Pancreas (tissue), 10 donors: ENCODE data around the gene PMEPA1. TPM values are rescaled to one million over a fixed set of nuclear protein-coding genes. Genes with fewer than 3 reads are reported as not detected.

ENCODE experiments used
- ATAC-seq, 4 donors: fragments of 200-7000 bp; cut with Tn5 transposase; one replicate each; pipeline versions ENCODE4 v1.8.0 to v1.9.1; 2020; ENCODE audit warnings: mild to moderate bottlenecking in 4 of 4, moderate library complexity in 4 of 4
- DNase-seq, 6 donors: peaks; one replicate each; pipeline ENCODE4 v3.0.0-alpha.2; 2020
- FAIRE-seq: peaks from 2 replicates; lab custom pipeline; 2012; peaks lifted over from hg19 to GRCh38; lab: Jason Lieb, UNC
- H3K27ac ChIP-seq, 4 donors: fragments of 200-600 bp; sonication (generic); 1 replicate in 3 of 4; 2 replicates in 1 of 4; pipeline versions ENCODE4 v1.5.0 to v1.8.0; 2020
- H3K27me3 ChIP-seq, 4 donors: fragments of 200-600 bp; one replicate each; pipeline ENCODE4 v1.8.0; 2021
- H3K36me3 ChIP-seq, 3 donors: fragments of 200-600 bp; sonication (generic) in 1 of 3; one replicate each; pipeline versions ENCODE4 v1.5.0 to v1.8.0; 2020 to 2021
- H3K4me1 ChIP-seq, 3 donors: fragments of 200-600 bp; one replicate each; pipeline ENCODE4 v1.8.0; 2021
- H3K4me3 ChIP-seq, 4 donors: fragments of 200-600 bp; sonication (generic) in 2 of 4; one replicate each; pipeline versions ENCODE4 v1.5.0 to v1.8.0; 2020 to 2021
- H3K9me3 ChIP-seq, 4 donors: fragments of 200-600 bp; one replicate each; pipeline ENCODE4 v1.8.0; 2021
- WGBS, 2 donors: extraction: QIAGEN DNeasy Blood & Tissue Kit; methylation state at CpG; one replicate each; pipeline ENCODE4 v1.1.7; 2013; 5-methylcytosine and 5-hydroxymethylcytosine counted together
- intact Hi-C, 3 donors: fragments of 100-400 bp; cut with DNase I; formaldehyde crosslinking; loops; one replicate each; pipeline versions ENCODE4 v1.11.1 to v1.14.2; 2022
- polyA plus RNA-seq, 2 donors: library from polyadenylated mRNA; stranded (reverse); fragments of 200-250 nt; gene quantifications; one replicate each; pipeline ENCODE4 v1.2.3, GENCODE V29; 2013
- total RNA-seq, 6 donors: library from RNA; stranded (reverse); fragmentation: NEBNext Ultra II Directional in 4 of 6; extraction: Animal tissue kit (Norgen Biotek cat#: 25700) in 4 of 6; gene quantifications; one replicate each; pipeline versions ENCODE4 v1.2.1 to v1.2.4, GENCODE V29; 2021 to 2023
- TF ChIP-seq, protein P1 (sequence below), 4 donors: fragments of 200-600 bp; sonication (generic) in 3 of 4; IDR thresholded peaks; one replicate each; pipeline versions ENCODE4 v1.5.0 to v1.8.0; 2021; ENCODE audit warnings: antibody characterized with exemption in 4 of 4
- donor health status: healthy with polysubstance abuse.
- donor health status: DM: no; HTN: no; CAD: no; lungs with moderate emphysema.
- donor health status: DM: no; HTN: no; CAD: no.
- donor health status: control.
- donor health status: control.
- donor health status: Bipolar disorder and iron deficiency.
- donor health status: DM: yes; HTN: yes; CAD: no.
- donor health status: DM: no; HTN: no; CAD: no.
- donor health status: DM: no; HTN: no; CAD: no.
- donor health status: DM: yes; HTN: yes; CAD: no.

Gene PMEPA1
- total and polyA plus RNA-seq, 8 donors: 24.8 to 98.2 (median 33.6) TPM

DNA sequence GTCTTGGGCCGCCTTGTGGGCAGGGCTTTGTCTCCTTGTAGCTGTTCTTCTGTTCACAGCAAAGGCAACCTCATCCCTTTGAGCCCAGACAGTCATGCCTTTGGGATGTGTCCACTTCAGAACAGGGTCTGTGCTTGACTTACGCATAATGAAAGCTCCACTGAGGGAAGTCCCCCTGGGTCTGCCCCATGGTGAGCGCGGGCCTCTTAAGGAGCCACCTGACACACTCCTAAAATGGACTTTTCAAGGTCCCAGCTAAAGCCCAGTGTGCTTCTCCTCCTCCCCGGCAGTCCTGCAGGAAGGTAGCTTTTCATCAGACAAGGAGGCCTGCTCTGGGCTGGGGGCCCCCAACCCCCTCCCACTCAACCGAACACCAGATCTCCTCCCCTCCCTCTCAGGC, 24.9 kb upstream of the PMEPA1 start:
- Histone ChIP-seq H3K4me3 (no peak overlapping the region), H3K4me1 (peaks cover 0 to 9% (median 0%) of the 10 kb centered on the region in 3 donors), H3K27me3 (no peaks in the 10 kb centered on the region), H3K9me3 (no peaks in the 10 kb centered on the region), H3K27ac (no peak overlapping the region), H3K36me3 (no peaks in the 10 kb centered on the region)
- WGBS, 2 donors: 85 to 89% methylated on average over 6 of the region's 6 CpGs
- no peak for ATAC-seq
- TF ChIP-seq, protein P1, sequence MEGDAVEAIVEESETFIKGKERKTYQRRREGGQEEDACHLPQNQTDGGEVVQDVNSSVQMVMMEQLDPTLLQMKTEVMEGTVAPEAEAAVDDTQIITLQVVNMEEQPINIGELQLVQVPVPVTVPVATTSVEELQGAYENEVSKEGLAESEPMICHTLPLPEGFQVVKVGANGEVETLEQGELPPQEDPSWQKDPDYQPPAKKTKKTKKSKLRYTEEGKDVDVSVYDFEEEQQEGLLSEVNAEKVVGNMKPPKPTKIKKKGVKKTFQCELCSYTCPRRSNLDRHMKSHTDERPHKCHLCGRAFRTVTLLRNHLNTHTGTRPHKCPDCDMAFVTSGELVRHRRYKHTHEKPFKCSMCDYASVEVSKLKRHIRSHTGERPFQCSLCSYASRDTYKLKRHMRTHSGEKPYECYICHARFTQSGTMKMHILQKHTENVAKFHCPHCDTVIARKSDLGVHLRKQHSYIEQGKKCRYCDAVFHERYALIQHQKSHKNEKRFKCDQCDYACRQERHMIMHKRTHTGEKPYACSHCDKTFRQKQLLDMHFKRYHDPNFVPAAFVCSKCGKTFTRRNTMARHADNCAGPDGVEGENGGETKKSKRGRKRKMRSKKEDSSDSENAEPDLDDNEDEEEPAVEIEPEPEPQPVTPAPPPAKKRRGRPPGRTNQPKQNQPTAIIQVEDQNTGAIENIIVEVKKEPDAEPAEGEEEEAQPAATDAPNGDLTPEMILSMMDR (IDR thresholded peaks at IDR 0.05): no peak
- FAIRE-seq: no peak
- intact Hi-C loops: no loop called here
- no peak for DNase-seq

DNA sequence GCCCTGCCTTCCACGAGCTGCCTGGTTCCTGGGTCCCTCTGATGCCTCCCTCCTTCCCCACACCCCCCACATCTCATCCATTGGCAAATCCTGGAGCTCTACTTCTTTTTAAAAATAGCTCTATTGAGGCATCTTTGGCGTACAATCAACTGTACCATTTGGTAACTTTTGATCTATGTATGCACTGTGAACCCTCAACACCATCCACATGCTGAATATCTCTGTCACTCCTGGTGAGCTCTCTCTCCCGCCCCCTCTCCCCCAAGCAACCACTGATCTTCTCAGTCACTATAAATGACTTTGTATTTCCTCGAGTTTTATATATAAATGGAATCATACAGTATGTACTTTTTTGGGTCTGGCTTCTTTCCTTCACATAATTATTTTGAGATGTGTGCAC, 22.4 kb upstream of the PMEPA1 start:
- Histone ChIP-seq H3K9me3 (no peaks in the 10 kb centered on the region), H3K4me3 (no peak overlapping the region), H3K4me1 (no peaks in the 10 kb centered on the region), H3K27ac (no peak overlapping the region), H3K27me3 (no peaks in the 10 kb centered on the region), H3K36me3 (no peaks in the 10 kb centered on the region)
- intact Hi-C loops: no loop called here
- no peak for DNase-seq
- WGBS, 2 donors: 58 to 60% methylated on average over 4 of the region's 4 CpGs
- TF ChIP-seq, protein P1 (IDR thresholded peaks at IDR 0.05): no peak
- no peak for ATAC-seq
- no peak for FAIRE-seq

DNA sequence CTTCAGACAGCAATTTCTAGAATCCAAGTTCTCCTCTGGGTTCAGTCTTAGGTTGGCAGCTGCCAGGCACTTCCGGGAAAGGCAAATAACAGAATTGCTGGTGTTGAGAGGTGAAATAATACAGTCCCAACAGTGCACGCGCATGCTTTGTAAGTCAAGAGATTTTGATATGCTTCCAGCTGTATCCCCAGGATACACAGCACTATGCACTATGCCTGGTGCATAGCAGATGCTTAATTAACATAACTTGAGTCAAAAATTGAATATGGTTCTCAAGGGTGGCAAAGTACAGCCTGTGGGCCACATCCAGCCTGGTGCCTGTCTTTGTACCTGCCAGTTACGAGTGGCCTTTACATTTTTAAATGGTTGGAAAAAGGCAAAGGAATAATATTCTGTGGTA, 18.9 kb upstream of the PMEPA1 start:
- WGBS, 2 donors: 69 to 80% methylated on average over 4 of the region's 4 CpGs
- H3K4me1 ChIP-seq: no peaks in the 10 kb centered on the region
- intact Hi-C loops: no loop called here
- no peak for FAIRE-seq
- H3K27ac ChIP-seq: no peak overlapping the region
- no peak overlapping the region for H3K4me3 ChIP-seq
- no peaks in the 10 kb centered on the region for H3K9me3 ChIP-seq
- DNase-seq: no peak
- ATAC-seq: no peak
- no peaks in the 10 kb centered on the region for H3K27me3 ChIP-seq
- TF ChIP-seq, protein P1 (IDR thresholded peaks at IDR 0.05): no peak
- no peaks in the 10 kb centered on the region for H3K36me3 ChIP-seq

DNA sequence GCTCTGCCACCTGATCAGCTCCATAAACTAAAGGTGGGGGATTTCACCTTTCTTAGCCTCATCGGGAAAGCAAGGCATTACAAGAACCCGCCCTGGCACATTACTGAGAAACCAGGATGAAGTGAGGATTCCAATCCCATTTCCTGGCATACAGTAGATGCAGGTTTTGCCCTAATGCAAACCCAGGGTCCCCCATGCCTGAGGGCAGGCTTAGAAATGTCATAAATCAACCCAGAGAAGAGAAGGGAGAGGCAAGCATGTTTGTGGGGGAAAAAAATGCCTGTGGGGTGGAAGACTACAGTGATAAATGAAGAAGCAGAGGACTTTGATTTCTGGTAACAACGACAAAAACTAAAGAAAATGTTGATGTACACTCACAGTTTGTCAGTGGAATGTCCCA, 18.0 kb upstream of the PMEPA1 start:
- DNase-seq (no peak), FAIRE-seq (no peak), ATAC-seq (no peak)
- TF ChIP-seq, protein P1 (IDR thresholded peaks at IDR 0.05): no peak
- Histone ChIP-seq H3K36me3 (no peaks in the 10 kb centered on the region), H3K4me1 (no peaks in the 10 kb centered on the region), H3K27ac (no peak overlapping the region), H3K27me3 (no peaks in the 10 kb centered on the region), H3K9me3 (no peaks in the 10 kb centered on the region), H3K4me3 (no peak overlapping the region)
- WGBS, 2 donors: 53 to 61% methylated on average over 3 of the region's 3 CpGs
- intact Hi-C loops: no loop called here

DNA sequence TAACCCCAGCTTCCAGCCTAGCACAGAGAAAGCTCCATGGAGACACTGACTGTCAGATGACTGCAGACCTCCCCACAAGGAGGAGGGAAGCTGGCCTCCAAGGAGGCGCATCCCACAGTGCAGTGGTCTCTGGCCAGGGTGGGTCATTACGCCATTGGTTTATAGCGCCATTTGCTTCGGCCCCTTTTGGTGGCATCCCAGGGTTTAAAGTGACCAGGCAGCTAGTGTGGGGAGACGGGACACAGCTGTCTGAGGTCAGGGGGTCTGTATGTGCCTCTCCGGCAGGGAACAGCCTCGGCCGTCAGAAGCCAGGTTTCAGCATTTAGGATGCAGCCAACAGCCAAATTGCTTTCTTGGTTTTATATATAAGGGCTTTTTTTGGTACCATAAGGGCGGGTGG, 15.8 kb upstream of the PMEPA1 start:
- H3K36me3 ChIP-seq: no peaks in the 10 kb centered on the region
- TF ChIP-seq, protein P1 (IDR thresholded peaks at IDR 0.05): no peak
- H3K4me3 ChIP-seq: no peak overlapping the region
- 91 to 92% methylated on average over 9 of the region's 9 CpGs for WGBS, 2 donors
- FAIRE-seq (no peak), ATAC-seq (no peak), DNase-seq (no peak)
- H3K27me3 ChIP-seq: no peaks in the 10 kb centered on the region
- no peaks in the 10 kb centered on the region for H3K9me3 ChIP-seq
- no peaks in the 10 kb centered on the region for H3K4me1 ChIP-seq
- intact Hi-C loops: no loop called here
- H3K27ac ChIP-seq: no peak overlapping the region
